NCI-H2196 treated with DMSO at 0.1 percent for 48 hours (cell line): ENCODE data around the gene CARD14.
A peak's percentile ranks its signal among the peaks of the same experiment; 100 is the strongest.
"Not testable (repeated sequence)": the region's sequence is repeated elsewhere in the genome, so short reads cannot be mapped to it uniquely, and the experiment has no call there.

Experiments used
- DNase-seq: peaks from one replicate; lab custom pipeline; 2025; ENCODE audit not compliant: unreplicated experiment; lab: John Stamatoyannopoulos, UW

Gene CARD14

GRCh38 chr17:80248001-80248893, 78.4 kb downstream of the CARD14 start:
- no peak for DNase-seq

- no peak for DNase-seq
These were observed 79.3 kb downstream of the CARD14 start for GRCh38 chr17:80248894-80249710.

GRCh38 chr17:80251966-80252365, 82.1 kb downstream of the CARD14 start:
- DNase-seq = no peak

GRCh38 chr17:80252871-80253270, 83.0 kb downstream of the CARD14 start:
- DNase-seq = peak; percentile 76

- DNase-seq = no peak
These were observed 84.0 kb downstream of the CARD14 start for GRCh38 chr17:80253631-80254395.

- DNase-seq = peak; percentile 96
These were observed 84.8 kb downstream of the CARD14 start for GRCh38 chr17:80254396-80255251.

- no peak for DNase-seq
These were observed 86.2 kb downstream of the CARD14 start for GRCh38 chr17:80256034-80256350.

- DNase-seq = no peak
These were observed 87.9 kb downstream of the CARD14 start for GRCh38 chr17:80257716-80258213.

- not testable (repeated sequence) for DNase-seq
These were observed 88.5 kb downstream of the CARD14 start for GRCh38 chr17:80258296-80258695.
